GM12872 (cell line): ENCODE measurements around the gene KCNA10.

Source experiments
- CTCF ChIP-seq: IDR thresholded peaks from 3 replicates; pipeline ENCODE4 v1.5.1; 2011; ENCODE audit warnings: low read depth, mild to moderate bottlenecking, low read length, moderate library complexity; ENCODE audit not compliant: insufficient read depth

Gene KCNA10

GRCh38 chr1:110498270-110498669 lies 20.7 kb downstream of the KCNA10 start:
- TF ChIP-seq CTCF, result no peak

GRCh38 chr1:110495926-110496600 lies 22.9 kb downstream of the KCNA10 start:
- peak; percentile 91 for TF ChIP-seq CTCF

GRCh38 chr1:110494522-110495406 lies 24.2 kb downstream of the KCNA10 start:
- no peak for TF ChIP-seq CTCF

GRCh38 chr1:110494036-110494435 lies 24.9 kb downstream of the KCNA10 start:
- TF ChIP-seq CTCF, result no peak

GRCh38 chr1:110493059-110493699 lies 25.8 kb downstream of the KCNA10 start:
- no peak for TF ChIP-seq CTCF

GRCh38 chr1:110492573-110492972 lies 26.4 kb downstream of the KCNA10 start:
- no peak for TF ChIP-seq CTCF

- TF ChIP-seq CTCF, result no peak
Measured at GRCh38 chr1:110490791-110491451, 28.1 kb downstream of the KCNA10 start.
